ENCODE results near the gene OR13C9.
A peak's percentile ranks its signal among the peaks of the same experiment; 100 is the strongest.
"Not testable (repeated sequence)": the region's sequence is repeated elsewhere in the genome, so short reads cannot be mapped to it uniquely, and the experiment has no call there.

The OR13C9 gene

DNA sequence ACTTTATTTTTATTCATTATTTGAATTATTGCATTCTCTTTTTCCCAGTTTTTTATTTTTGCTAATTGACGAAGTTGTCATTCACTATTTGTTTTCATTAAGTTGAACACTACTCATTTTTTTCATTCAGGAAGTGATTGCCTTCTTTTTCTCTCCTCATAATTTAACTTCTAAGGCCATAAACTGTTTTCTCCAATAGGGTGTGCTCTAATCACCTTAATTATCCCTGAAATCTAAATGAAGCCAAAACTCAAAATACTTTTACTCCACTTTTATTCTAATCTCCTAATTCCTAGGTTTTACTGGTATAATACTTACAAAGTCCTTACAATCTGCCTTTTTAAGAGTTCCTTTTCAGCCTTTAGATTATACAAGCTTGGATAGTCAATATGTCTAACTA is 9.7 kb downstream of the OR13C9 start:
- FAIRE-seq, result no peak
- no peak for DNase-seq (ENCODE audit: insufficient read length, low spot score)
- TF ChIP-seq, protein P1, sequence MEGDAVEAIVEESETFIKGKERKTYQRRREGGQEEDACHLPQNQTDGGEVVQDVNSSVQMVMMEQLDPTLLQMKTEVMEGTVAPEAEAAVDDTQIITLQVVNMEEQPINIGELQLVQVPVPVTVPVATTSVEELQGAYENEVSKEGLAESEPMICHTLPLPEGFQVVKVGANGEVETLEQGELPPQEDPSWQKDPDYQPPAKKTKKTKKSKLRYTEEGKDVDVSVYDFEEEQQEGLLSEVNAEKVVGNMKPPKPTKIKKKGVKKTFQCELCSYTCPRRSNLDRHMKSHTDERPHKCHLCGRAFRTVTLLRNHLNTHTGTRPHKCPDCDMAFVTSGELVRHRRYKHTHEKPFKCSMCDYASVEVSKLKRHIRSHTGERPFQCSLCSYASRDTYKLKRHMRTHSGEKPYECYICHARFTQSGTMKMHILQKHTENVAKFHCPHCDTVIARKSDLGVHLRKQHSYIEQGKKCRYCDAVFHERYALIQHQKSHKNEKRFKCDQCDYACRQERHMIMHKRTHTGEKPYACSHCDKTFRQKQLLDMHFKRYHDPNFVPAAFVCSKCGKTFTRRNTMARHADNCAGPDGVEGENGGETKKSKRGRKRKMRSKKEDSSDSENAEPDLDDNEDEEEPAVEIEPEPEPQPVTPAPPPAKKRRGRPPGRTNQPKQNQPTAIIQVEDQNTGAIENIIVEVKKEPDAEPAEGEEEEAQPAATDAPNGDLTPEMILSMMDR (IDR thresholded peaks at IDR 0.05; ENCODE audit: insufficient read depth, missing control alignments), result peak; percentile 13

DNA sequence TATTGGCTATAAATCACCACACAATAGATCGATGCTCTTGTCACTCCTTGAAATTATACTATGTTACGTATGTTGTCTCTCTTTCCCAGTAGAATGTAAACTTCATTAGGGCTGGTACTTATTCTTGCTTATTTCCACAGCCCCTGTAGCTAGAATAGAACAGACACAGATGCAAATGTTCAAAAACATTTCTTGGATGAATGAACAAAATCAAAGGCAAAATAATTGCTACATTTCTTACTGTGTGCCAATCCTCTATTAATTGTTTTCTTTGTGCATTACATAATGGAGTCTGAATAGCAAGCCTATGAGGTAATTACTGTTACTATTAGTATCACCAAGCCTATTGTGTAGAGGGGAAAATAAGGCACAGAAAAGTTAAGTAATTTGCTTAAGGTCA is 11.9 kb downstream of the OR13C9 start:
- TF ChIP-seq, protein P1 (IDR thresholded peaks at IDR 0.05; ENCODE audit: insufficient read depth, missing control alignments), result no peak
- no peak for FAIRE-seq
- no peak for DNase-seq (ENCODE audit: insufficient read length, low spot score)

DNA sequence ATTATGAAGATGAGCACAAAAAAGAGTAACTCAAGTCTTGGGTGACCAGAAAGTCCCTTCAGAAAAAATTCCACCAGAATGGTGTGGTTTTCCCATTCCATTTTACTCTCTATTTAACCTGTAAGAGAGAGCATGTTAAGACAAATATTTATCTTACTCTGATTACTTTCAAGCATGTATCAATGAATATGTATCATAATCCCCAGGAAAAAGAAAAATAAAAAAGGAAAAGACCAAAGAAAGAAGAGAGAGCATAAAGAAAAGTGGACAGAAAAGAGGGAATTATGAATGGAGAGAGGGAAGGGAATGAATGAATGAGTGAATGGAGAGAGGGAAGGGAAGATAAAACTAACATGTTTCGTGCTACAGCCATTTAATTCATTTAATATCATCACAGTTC is 12.5 kb downstream of the OR13C9 start, which contains the start of gene OR13C2:
OR13C2 (minus strand) TSS at position 101 of the 400 bp plus-strand sequence; CDS start at position 101, 0 bp downstream.
- FAIRE-seq, result peak; percentile 77
- DNase-seq (ENCODE audit: insufficient read length, low spot score), result not testable (repeated sequence)

DNA sequence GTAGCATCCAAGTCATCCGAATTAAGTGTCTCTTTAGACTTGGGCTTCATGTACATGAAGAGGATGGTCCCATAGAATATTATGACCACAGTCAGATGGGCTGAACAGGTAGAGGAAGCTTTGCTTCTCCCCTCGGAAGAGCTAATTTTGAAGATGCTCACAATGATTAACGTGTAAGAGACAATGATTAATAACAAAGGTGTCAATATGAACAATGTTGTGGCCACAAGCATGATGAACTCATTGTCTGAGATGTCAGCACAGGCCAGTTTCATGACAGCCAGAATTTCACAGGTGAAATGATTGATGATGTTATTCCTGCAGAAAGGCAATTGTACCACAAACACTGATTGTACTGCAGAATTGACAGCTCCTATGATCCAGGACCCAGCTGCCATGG is 13.2 kb downstream of the OR13C9 start:
- TF ChIP-seq, protein P1 (IDR thresholded peaks at IDR 0.05; ENCODE audit: insufficient read depth, missing control alignments), result no peak
- DNase-seq (ENCODE audit: insufficient read length, low spot score) (no peak), FAIRE-seq (no peak)

DNA sequence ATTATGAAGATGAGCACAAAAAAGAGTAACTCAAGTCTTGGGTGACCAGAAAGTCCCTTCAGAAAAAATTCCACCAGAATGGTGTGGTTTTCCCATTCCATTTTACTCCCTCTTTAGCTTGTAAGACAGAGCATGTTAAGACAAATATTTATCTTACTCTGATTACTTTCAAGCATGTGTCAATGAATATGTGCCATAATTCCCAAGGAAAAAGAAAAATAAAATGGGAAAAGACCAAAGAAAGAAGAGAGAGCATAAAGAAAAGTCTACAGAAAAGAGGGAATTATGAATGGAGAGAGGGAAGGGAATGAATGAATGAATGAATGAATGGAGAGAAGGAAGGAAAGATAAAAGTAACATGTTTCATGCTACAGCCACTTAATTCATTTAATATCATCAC is 18.7 kb downstream of the OR13C9 start, which contains the start of gene OR13C5:
OR13C5 (minus strand) TSS at position 101 of the 400 bp plus-strand sequence; CDS start at position 101, 0 bp downstream.
- FAIRE-seq; DNase-seq (ENCODE audit: insufficient read length, low spot score): not testable (repeated sequence)

DNA sequence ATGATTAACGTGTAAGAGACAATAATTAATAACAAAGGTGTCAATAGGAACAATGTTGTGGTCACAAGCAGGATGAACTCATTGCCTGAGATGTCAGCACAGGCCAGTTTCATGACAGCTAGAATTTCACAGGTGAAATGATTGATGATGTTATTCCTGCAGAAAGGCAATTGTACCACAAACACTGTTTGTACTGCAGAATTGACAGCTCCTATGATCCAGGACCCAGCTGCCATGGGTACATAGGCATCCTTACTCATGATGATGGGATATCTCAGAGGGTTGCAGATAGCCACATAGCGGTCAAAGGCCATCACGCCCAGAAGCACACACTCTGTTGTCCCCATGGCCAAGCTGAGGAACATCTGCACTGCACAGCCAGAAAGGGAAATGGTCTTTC is 19.3 kb downstream of the OR13C9 start:
- DNase-seq (ENCODE audit: insufficient read length, low spot score); FAIRE-seq: not testable (repeated sequence)

DNA sequence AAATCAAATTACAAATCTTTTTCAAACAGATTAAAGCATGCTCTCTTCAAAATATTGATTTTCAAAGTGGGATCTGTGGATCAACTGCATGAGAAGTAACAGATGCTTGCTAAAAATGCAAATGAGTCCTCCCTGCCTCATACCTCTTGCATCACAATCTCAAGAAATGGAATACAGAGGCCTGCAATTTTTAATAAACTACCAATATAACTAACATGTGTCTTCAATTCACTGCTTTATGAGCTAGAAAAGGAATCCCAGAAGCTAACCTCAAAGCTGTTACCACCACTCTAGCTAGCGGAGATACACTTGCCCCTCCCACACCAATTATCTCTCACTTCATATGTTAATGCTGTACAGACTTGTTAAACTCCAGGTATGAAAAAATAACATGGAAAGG is 28.4 kb downstream of the OR13C9 start:
- TF ChIP-seq, protein P1 (IDR thresholded peaks at IDR 0.05; ENCODE audit: insufficient read depth, missing control alignments), result no peak
- FAIRE-seq (no peak), DNase-seq (ENCODE audit: insufficient read length, low spot score) (no peak)

DNA sequence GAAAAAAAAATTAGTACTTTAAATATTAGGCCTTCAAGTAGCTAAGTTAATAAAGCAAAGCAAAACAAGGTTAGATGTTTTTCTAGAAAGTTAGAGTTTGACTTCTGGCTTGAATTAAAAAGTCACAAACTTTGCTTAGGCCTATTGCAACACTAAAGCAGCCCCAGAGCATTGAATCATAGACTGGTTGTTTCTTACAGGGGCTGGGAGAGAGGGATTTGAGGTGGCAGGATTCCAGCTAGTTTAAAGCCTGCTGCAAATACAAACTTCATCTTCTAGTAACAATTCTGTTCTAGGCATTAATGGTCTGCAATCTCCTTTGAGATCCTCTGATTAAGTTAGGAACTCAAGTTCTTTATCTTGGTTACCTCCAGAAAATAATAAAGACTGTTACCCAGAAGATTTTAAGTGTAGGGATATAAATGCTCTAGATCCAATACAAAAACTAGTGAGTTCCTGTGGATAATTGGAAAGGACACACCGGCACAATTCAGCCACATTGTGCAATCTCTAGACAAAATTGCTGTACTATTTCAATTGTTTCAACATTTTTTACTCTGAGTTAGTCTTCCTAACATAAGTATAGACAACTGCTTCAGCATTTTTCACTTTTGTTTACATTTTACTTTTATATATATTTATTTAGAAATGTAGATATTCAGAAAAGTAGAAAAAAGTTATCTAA is 31.4 kb downstream of the OR13C9 start:
- DNase-seq (ENCODE audit: insufficient read length, low spot score) (no peak), FAIRE-seq (no peak)
- TF ChIP-seq, protein P1 (IDR thresholded peaks at IDR 0.05; ENCODE audit: insufficient read depth, missing control alignments), result no peak

DNA sequence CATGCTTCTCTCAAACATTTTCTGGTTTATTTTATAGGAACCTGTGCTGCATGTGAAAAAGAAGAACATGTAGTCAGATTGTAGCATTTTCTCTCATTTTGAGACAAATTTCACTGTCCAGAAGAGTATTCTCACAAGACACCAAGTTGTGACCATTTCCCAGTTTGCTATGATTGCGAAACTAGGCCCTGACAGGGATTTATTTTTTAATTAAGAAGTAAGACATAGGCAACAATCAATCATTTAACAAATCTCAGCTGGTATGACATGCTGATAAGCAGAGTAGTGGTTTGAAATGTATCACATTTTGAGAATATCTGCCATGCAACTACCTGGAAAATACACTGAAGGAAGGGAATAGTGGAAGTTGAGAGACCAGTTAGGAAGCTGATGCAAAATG is 37.4 kb downstream of the OR13C9 start:
- DNase-seq (ENCODE audit: insufficient read length, low spot score) (no peak), FAIRE-seq (no peak)
- TF ChIP-seq, protein P1 (IDR thresholded peaks at IDR 0.05; ENCODE audit: insufficient read depth, missing control alignments), result no peak
